Ishikawa (cell line): ENCODE results near the gene BMP4.

Source experiments
- CREB1 ChIP-seq: IDR thresholded peaks from 2 replicates; pipeline ENCODE4 v1.6.1; 2012; ENCODE audit warnings: low read depth
- EGR1 ChIP-seq: IDR thresholded peaks from 2 replicates; pipeline ENCODE4 v1.6.1; 2012
- EP300 ChIP-seq: IDR thresholded peaks from 2 replicates; pipeline ENCODE4 v1.6.1; 2012; ENCODE audit warnings: borderline replicate concordance
- FOXM1 ChIP-seq: IDR thresholded peaks from 2 replicates; pipeline ENCODE4 v1.6.1; 2012; ENCODE audit warnings: low read depth, borderline replicate concordance
- NFIC ChIP-seq: IDR thresholded peaks from 2 replicates; pipeline ENCODE4 v1.6.1; 2012
- RAD21 ChIP-seq: IDR thresholded peaks from 2 replicates; pipeline ENCODE4 v1.6.1; 2012; ENCODE audit warnings: low read depth
- TAF1 ChIP-seq: IDR thresholded peaks from 2 replicates; pipeline ENCODE4 v1.6.1; 2012; ENCODE audit warnings: low read depth, mild to moderate bottlenecking
- TCF12 ChIP-seq: IDR thresholded peaks from 2 replicates; pipeline ENCODE4 v1.6.1; 2012; ENCODE audit warnings: low read depth
- TEAD4 ChIP-seq: IDR thresholded peaks from 2 replicates; pipeline ENCODE4 v1.6.1; 2012
- YY1 ChIP-seq: IDR thresholded peaks from 2 replicates; pipeline ENCODE4 v1.6.1; 2012; ENCODE audit warnings: low read depth
- TF ChIP-seq, protein P1 (sequence below): IDR thresholded peaks from 2 replicates; pipeline ENCODE4 v1.6.1; 2012
- TF ChIP-seq, protein P2 (sequence below): IDR thresholded peaks from 2 replicates; pipeline ENCODE4 v1.6.1; 2012; ENCODE audit warnings: low read depth, mild to moderate bottlenecking
- TF ChIP-seq, protein P3 (sequence below): IDR thresholded peaks from 2 replicates; pipeline ENCODE4 v1.6.1; 2012

DNA sequence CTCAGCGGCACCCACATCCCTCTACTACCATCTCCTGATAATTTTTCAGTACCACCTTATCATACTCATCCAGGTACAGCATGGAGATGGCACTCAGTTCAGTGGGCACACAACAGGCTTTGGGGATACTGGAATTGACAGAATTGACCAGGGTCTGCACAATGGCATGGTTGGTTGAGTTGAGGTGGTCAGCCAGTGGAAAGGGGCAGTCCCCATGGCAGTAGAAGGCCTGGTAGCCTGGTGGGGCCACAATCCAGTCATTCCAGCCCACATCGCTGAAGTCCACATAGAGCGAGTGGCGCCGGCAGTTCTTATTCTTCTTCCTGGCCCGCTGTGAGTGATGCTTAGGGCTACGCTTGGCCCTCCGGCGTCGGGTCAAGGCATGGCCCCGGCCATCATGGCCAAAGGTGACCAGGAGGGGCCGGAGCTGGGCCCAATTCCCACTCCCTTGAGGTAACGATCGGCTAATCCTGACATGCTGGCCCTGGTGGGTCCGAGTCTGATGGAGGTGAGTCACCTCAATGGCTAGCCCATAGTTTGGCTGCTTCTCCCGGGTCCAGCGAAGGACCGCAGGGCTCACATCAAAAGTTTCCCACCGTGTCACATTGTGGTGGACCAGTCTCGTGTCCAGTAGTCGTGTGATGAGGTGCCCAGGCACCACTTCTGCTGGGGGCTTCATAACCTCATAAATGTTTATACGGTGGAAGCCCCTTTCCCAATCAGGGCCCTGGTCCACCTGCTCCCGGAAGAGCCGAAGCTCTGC lies 6.4 kb downstream of the BMP4 start:
- TF ChIP-seq EP300, result no peak
- no peak for TF ChIP-seq CREB1
- TF ChIP-seq, protein P1, sequence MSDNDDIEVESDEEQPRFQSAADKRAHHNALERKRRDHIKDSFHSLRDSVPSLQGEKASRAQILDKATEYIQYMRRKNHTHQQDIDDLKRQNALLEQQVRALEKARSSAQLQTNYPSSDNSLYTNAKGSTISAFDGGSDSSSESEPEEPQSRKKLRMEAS, result no peak
- TF ChIP-seq, protein P2, sequence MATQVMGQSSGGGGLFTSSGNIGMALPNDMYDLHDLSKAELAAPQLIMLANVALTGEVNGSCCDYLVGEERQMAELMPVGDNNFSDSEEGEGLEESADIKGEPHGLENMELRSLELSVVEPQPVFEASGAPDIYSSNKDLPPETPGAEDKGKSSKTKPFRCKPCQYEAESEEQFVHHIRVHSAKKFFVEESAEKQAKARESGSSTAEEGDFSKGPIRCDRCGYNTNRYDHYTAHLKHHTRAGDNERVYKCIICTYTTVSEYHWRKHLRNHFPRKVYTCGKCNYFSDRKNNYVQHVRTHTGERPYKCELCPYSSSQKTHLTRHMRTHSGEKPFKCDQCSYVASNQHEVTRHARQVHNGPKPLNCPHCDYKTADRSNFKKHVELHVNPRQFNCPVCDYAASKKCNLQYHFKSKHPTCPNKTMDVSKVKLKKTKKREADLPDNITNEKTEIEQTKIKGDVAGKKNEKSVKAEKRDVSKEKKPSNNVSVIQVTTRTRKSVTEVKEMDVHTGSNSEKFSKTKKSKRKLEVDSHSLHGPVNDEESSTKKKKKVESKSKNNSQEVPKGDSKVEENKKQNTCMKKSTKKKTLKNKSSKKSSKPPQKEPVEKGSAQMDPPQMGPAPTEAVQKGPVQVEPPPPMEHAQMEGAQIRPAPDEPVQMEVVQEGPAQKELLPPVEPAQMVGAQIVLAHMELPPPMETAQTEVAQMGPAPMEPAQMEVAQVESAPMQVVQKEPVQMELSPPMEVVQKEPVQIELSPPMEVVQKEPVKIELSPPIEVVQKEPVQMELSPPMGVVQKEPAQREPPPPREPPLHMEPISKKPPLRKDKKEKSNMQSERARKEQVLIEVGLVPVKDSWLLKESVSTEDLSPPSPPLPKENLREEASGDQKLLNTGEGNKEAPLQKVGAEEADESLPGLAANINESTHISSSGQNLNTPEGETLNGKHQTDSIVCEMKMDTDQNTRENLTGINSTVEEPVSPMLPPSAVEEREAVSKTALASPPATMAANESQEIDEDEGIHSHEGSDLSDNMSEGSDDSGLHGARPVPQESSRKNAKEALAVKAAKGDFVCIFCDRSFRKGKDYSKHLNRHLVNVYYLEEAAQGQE, result no peak
- no peak for TF ChIP-seq RAD21
- no peak for TF ChIP-seq FOXM1
- TF ChIP-seq TAF1, result no peak
- TF ChIP-seq NFIC, result no peak
- TF ChIP-seq, protein P3, sequence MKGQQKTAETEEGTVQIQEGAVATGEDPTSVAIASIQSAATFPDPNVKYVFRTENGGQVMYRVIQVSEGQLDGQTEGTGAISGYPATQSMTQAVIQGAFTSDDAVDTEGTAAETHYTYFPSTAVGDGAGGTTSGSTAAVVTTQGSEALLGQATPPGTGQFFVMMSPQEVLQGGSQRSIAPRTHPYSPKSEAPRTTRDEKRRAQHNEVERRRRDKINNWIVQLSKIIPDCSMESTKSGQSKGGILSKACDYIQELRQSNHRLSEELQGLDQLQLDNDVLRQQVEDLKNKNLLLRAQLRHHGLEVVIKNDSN, result no peak
- TF ChIP-seq TCF12, result no peak
- no peak for TF ChIP-seq EGR1
- TF ChIP-seq YY1, result no peak
- no peak for TF ChIP-seq TEAD4
